Measurements from ENCODE around the gene KRT81.

The KRT81 gene

DNA sequence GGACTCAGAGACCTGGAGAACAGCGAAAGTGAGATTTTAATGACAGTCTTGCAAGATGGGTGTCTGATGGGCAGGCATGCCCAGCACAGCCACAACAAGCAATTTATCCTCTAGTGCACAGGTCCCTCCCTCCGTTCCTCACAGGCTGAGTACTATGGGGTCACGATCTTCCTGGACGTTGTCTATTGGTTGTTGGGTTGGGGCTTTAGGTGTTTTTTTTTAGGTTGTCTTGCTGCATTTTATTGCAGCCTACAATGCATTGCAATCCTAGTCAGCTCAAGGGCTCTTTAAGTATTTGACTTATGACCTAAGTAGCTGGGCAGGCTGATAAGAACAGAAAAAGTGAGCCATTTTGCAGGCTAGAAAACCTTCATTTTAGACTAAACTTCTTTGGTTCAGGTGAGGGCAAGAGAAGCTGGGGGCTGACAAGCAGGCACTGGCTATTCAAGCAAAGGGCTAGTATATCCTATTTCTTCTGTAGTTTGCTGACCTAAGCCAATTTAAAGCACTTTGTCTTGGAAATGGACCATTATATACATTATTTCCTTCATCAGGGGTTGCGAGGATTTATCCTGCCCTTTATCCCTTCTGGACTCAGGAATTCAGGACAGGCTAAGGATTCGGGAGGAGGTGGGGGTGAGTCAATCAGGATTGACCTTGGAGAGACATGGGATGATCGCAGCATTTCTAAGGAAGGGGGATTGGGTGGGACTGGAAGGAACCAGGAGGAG is 52.3 kb downstream of the KRT81 start:
- no peak for DNase-seq

DNA sequence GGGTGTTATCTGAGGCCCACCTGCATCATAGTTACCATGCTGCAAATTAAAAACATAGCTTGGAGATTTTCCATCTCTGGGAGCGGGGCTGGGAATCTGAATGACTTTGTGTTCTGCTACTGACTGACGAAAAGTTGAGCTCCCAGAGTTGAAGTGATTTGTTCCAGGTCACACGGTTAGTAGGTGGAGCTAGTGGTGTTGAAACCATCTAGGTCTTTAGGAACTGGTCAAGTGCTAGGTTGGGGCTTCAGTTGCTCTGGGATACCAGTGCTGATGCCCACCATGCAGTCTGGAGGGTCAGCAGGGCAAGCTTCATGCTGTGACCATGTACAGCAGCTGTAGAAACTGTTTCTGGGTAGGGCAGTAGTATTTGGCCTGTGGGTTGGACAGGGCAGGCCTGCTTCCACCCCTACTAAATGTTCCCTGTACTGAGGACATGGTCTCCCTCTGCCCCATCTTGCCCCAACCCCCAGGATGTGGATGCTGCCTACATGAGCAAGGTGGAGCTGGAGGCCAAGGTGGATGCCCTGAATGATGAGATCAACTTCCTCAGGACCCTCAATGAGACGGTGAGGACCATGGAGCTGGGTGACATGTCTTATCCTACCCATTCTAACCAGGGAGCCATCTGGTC is 53.0 kb downstream of the KRT81 start:
- no peak for DNase-seq

DNA sequence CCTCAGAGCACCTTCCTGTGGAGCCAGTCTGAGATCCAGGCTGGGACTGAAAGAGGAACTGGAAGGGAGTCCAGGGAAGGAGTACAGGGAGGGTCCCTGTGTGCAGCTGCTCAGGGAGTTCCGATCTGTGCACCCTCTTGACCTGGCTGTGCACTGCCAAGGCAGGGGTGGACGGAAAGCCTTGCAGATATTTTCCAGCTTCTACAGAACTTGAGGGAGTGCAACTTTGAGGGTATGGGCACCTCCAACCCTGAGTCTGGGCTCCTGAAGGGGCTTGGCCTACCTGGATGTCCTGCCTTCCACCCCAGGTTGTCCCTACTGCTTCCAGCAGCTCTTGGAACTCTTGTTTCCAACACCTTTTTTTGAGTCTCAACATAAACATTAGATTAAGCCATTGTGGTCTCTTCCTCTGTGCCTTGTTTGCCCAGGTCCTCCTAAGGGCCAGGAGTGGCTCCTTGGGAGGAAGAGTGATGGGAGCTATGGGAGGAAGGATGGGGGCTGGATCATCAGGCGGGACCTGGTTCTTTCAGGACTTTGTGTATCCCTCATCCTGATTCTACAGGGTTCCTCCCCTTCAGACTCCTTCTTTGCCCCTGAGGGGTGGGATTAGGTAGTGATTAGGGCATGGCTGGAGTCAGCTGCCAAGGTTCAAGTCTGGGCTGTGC is 54.8 kb downstream of the KRT81 start:
- DNase-seq, result no peak
